Hindlimb muscle (tissue), 1 donor: ENCODE data around the gene NIN. TPM values are rescaled to one million over a fixed set of nuclear protein-coding genes. Genes with fewer than 3 reads are reported as not detected.
"Not testable (repeated sequence)": the region's sequence is repeated elsewhere in the genome, so short reads cannot be mapped to it uniquely, and the experiment has no call there.

Experiments used
- DNase-seq: peaks from one replicate; pipeline ENCODE4 v3.0.0-alpha.2; 2013
- polyA plus RNA-seq: library from polyadenylated mRNA; unstranded; fragments of 120-200 nt; gene quantifications from one replicate; pipeline ENCODE4 v1.2.1, GENCODE V29; 2013; ENCODE audit not compliant: insufficient read length

The NIN gene
- polyA plus RNA-seq, 1 donor = 39.1 TPM

GRCh38 chr14:50714450-50715073 lies 116.4 kb downstream of the NIN start:
- DNase-seq = peak; percentile 30

- no peak for DNase-seq
Measured at GRCh38 chr14:50711043-50711442, 119.9 kb downstream of the NIN start.

- DNase-seq = no peak
Measured at GRCh38 chr14:50705026-50705593, 125.9 kb downstream of the NIN start.

- DNase-seq = no peak
Measured at GRCh38 chr14:50704454-50705010, 126.4 kb downstream of the NIN start.

- DNase-seq = no peak
Measured at GRCh38 chr14:50697659-50698290, 133.2 kb downstream of the NIN start.

- DNase-seq = not testable (repeated sequence)
Measured at GRCh38 chr14:50694260-50694659, 136.7 kb downstream of the NIN start.

GRCh38 chr14:50688875-50689274 lies 142.1 kb downstream of the NIN start:
- no peak for DNase-seq

- DNase-seq = no peak
Measured at GRCh38 chr14:50679674-50680073, 151.3 kb downstream of the NIN start.

GRCh38 chr14:50678163-50678562 lies 152.8 kb downstream of the NIN start:
- no peak for DNase-seq

- DNase-seq = no peak
Measured at GRCh38 chr14:50677527-50678063, 153.4 kb downstream of the NIN start.

GRCh38 chr14:50676814-50677516 lies 154.0 kb downstream of the NIN start:
- DNase-seq = no peak

GRCh38 chr14:50675597-50675996 lies 155.4 kb downstream of the NIN start:
- no peak for DNase-seq

- DNase-seq = no peak
Measured at GRCh38 chr14:50670866-50671256, 160.1 kb downstream of the NIN start.

- DNase-seq = no peak
Measured at GRCh38 chr14:50670196-50670865, 160.6 kb downstream of the NIN start.

Other genes with a start within 250 kb of the NIN start
- gene SAV1, start 162.9 kb downstream of the NIN start, polyA plus RNA-seq = 24.6 TPM
- 1.6 TPM for gene ABHD12B, start 40.9 kb upstream of the NIN start, polyA plus RNA-seq
- gene PYGL, start 113.3 kb upstream of the NIN start, polyA plus RNA-seq = 39.4 TPM